ENCODE results near the gene PACSIN2. TPM values are rescaled to one million over a fixed set of nuclear protein-coding genes. Genes with fewer than 3 reads are reported as not detected.
"Not testable (repeated sequence)": the region's sequence is repeated elsewhere in the genome, so short reads cannot be mapped to it uniquely, and the experiment has no call there.

PACSIN2 gene
- total and polyA plus RNA-seq, 10 of the 15 experiments (the other 5 are each of a cell fraction or from before 2014, with no cell fraction given) = 0.93 to 78.7 (median 46.8) TPM

- no peak for TF ChIP-seq ZNF592 (IDR thresholded peaks at IDR 0.05)
- no peak for TF ChIP-seq CUX1 (IDR thresholded peaks at IDR 0.05; ENCODE audit: insufficient replicate concordance, low read depth, low read length)
- no peak for TF ChIP-seq SUPT20H (IDR thresholded peaks at IDR 0.05; ENCODE audit: borderline replicate concordance, control insufficient read depth, low read depth, low read length)
- TF ChIP-seq ATF3 (IDR thresholded peaks at IDR 0.05; ENCODE audit: borderline replicate concordance, extremely low read depth, low read depth, low read length) = no peak
These were observed 53.1 kb downstream of the PACSIN2 start (continued) for GRCh38 chr22:42961810-42962209.

GRCh38 chr22:42961400-42961690 is 53.6 kb downstream of the PACSIN2 start:
- RAD21 ChIA-PET (ENCODE audit: unreplicated experiment); H3K27ac ChIP-seq (ENCODE audit: control insufficient read depth, insufficient read depth); BruUV-seq (replicated peaks); in situ Hi-C loops (cut with MboI); SMC1A ChIA-PET (ENCODE audit: uncharacterized antibody, unreplicated experiment); H3K9ac ChIP-seq (ENCODE audit: control insufficient read depth, insufficient read depth, low read length); H3K4me2 ChIP-seq (ENCODE audit: control insufficient read depth, insufficient read depth); H2AFZ ChIP-seq (ENCODE audit: control insufficient read depth, low read depth, low read length); DNase-seq (ENCODE audit: low read depth, low spot score); H4K20me1 ChIP-seq (ENCODE audit: control insufficient read depth, insufficient read depth); H3K9me3 ChIP-seq (replicated peaks; ENCODE audit: control insufficient read depth, insufficient read depth, low read length); ATAC-seq; CTCF ChIA-PET; H3K27me3 ChIP-seq (replicated peaks in 1 of 2; ENCODE audit: control insufficient read depth in 2 of 2, insufficient read depth in 2 of 2, low read length in 1 of 2); FAIRE-seq; intact Hi-C loops (cut with micrococcal nuclease; ENCODE audit: unreplicated experiment); H3K4me3 ChIP-seq: not testable (repeated sequence)
- POLR2A ChIA-PET = interaction anchor here (1.2 kb wide), 1 partner anchor 23 kb away, joined by 4 read pairs; no protein-coding TSS in a partner anchor
- Histone ChIP-seq H3K79me2 (ENCODE audit: control insufficient read depth, insufficient read depth, low read length) (peaks cover 72% of the 10 kb centered on the region), H3K36me3 (ENCODE audit: control insufficient read depth in 2 of 2, insufficient read depth in 2 of 2, low read length in 1 of 2) (peaks cover 4 to 20% of the 10 kb centered on the region in 2 experiments), H3K4me1 (ENCODE audit: control insufficient read depth, insufficient read depth, low read length) (peaks cover 22% of the 10 kb centered on the region)
- WGBS (ENCODE audit: insufficient coverage, insufficient replicate concordance, low lambda C conversion rate, missing lambda C conversion rate) = 100% methylated on average over 3 of the region's 3 CpGs

All from GM12878 (cell line).